HG02763 (cell line): Measurements from ENCODE around the gene HECTD2.

Source experiments
- ATAC-seq: cut with Tn5 transposase; IDR thresholded peaks from one replicate; pipeline ENCODE4 v1.9.1; 2021; ENCODE audit warnings: mild to moderate bottlenecking, moderate library complexity; ENCODE audit not compliant: unreplicated experiment

The HECTD2 gene

DNA sequence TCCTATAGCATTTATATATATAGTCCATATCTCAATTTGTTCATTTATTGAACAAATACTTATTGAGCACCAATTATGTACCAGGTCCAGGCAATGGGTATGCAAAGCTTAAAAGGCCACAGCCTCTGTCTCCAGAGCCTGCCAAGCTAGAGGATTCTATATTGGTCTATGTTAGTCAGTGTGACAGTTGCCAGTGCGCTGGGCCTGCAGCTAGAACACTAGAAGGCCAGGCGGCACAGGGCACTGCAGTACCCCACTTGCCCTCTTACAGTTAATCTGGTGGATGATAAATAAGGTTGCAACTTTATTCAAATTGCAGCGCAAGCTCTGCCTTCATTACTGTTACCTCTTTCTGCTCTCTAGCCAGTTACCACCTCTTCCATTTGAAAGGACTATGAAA is 153.9 kb downstream of the HECTD2 start:
- ATAC-seq: no peak
